SK-N-SH treated with all-trans-retinoic acid at 6 μM for 48 hours (cell line): ENCODE measurements around the gene PLEKHF1.

Experiments used
- ATAC-seq: fragments of 200-7000 bp; cut with Tn5 transposase; 3 replicates; pipeline ENCODE4 v1.9.1; 2020; ENCODE audit warnings: mild to moderate bottlenecking, moderate library complexity
- ARNTL ChIP-seq: fragments of 450-650 bp; formaldehyde crosslinking; IDR thresholded peaks from 2 replicates; pipeline ENCODE4 v1.5.0; 2020; ENCODE audit warnings: low read depth, mild to moderate bottlenecking, moderate library complexity, borderline replicate concordance
- BACH2 ChIP-seq: fragments of 250-450 bp; sonication (Bioruptor Pico); IDR thresholded peaks from 2 replicates; pipeline ENCODE4 v1.9.0; 2021; ENCODE audit warnings: mild to moderate bottlenecking, borderline replicate concordance
- CSDC2 ChIP-seq: fragments of 250-450 bp; sonication (Bioruptor Pico); IDR thresholded peaks from 2 replicates; pipeline ENCODE4 v1.5.0; 2020; ENCODE audit warnings: mild to moderate bottlenecking, moderate library complexity
- CSRNP3 ChIP-seq: fragments of 250-450 bp; sonication (Bioruptor Pico); IDR thresholded peaks from 2 replicates; pipeline ENCODE4 v1.5.1; 2021; ENCODE audit warnings: mild to moderate bottlenecking, moderate library complexity
- ESRRG ChIP-seq: fragments of 250-450 bp; sonication (Bioruptor Pico); IDR thresholded peaks from 2 replicates; pipeline ENCODE4 v1.6.1; 2021; ENCODE audit warnings: mild to moderate bottlenecking
- GLIS3 ChIP-seq: fragments of 250-450 bp; sonication (Bioruptor Pico); IDR thresholded peaks from 2 replicates; pipeline ENCODE4 v1.5.0; 2020; ENCODE audit warnings: mild to moderate bottlenecking, moderate library complexity
- ISL1 ChIP-seq: fragments of 250-450 bp; sonication (Bioruptor Pico); IDR thresholded peaks from 2 replicates; pipeline ENCODE4 v2.1.2; 2022; ENCODE audit warnings: mild to moderate bottlenecking, moderate library complexity
- OSR1 ChIP-seq: fragments of 250-450 bp; sonication (Bioruptor Pico); IDR thresholded peaks from 2 replicates; pipeline ENCODE4 v1.8.0; 2022; ENCODE audit warnings: moderate library complexity, mild to moderate bottlenecking, inconsistent platforms
- PATZ1 ChIP-seq: fragments of 250-450 bp; sonication (Bioruptor Pico); IDR thresholded peaks from 2 replicates; pipeline ENCODE4 v1.8.0; 2020; ENCODE audit warnings: mild to moderate bottlenecking, moderate library complexity, borderline replicate concordance
- PPARA ChIP-seq: fragments of 250-450 bp; sonication (Bioruptor Pico); IDR thresholded peaks from 2 replicates; pipeline ENCODE4 v1.5.0; 2020; ENCODE audit warnings: mild to moderate bottlenecking, borderline replicate concordance
- RARB ChIP-seq: fragments of 250-450 bp; sonication (Bioruptor Pico); IDR thresholded peaks from 2 replicates; pipeline ENCODE4 v1.8.0; 2021; ENCODE audit warnings: mild to moderate bottlenecking, moderate library complexity
- SNAI2 ChIP-seq: fragments of 250-450 bp; sonication (Bioruptor Pico); IDR thresholded peaks from 2 replicates; pipeline ENCODE4 v1.5.0; 2020; ENCODE audit warnings: mild to moderate bottlenecking, moderate library complexity
- TSHZ2 ChIP-seq: fragments of 250-450 bp; sonication (Bioruptor Pico); IDR thresholded peaks from 2 replicates; pipeline ENCODE4 v1.5.0; 2020; ENCODE audit warnings: mild to moderate bottlenecking, moderate library complexity
- ZFP30 ChIP-seq: fragments of 450-650 bp; formaldehyde crosslinking; IDR thresholded peaks from 2 replicates; pipeline ENCODE4 v1.5.0; 2022; ENCODE audit warnings: mild to moderate bottlenecking, moderate library complexity
- ZNF565 ChIP-seq: fragments of 450-650 bp; formaldehyde crosslinking; conservative IDR thresholded peaks from 2 replicates; pipeline ENCODE4 v1.5.0; 2020; ENCODE audit warnings: low read depth, mild to moderate bottlenecking, moderate library complexity
- ZNF70 ChIP-seq: fragments of 450-650 bp; formaldehyde crosslinking; IDR thresholded peaks from 2 replicates; pipeline ENCODE4 v1.5.0; 2020; ENCODE audit warnings: mild to moderate bottlenecking, moderate library complexity
- ZNF8 ChIP-seq: fragments of 450-650 bp; formaldehyde crosslinking; IDR thresholded peaks from 2 replicates; pipeline ENCODE4 v1.5.0; 2020; ENCODE audit warnings: mild to moderate bottlenecking, moderate library complexity

The PLEKHF1 gene

GRCh38 chr19:29699861-29700260 lies 34.6 kb downstream of the PLEKHF1 start:
- TF ChIP-seq PATZ1 (CRISPR knock-in tag) (no peak), TSHZ2 (CRISPR knock-in tag) (no peak), BACH2 (CRISPR knock-in tag) (no peak), CSRNP3 (CRISPR knock-in tag) (no peak), CSDC2 (CRISPR knock-in tag) (no peak), ZNF70 (CRISPR knock-in tag) (no peak), ISL1 (CRISPR knock-in tag) (no peak), ZNF8 (no peak), GLIS3 (CRISPR knock-in tag) (no peak), RARB (CRISPR knock-in tag) (no peak), ARNTL (CRISPR knock-in tag) (no peak), ZNF565 (no peak)
- no peak for ATAC-seq

GRCh38 chr19:29700498-29700897 lies 35.2 kb downstream of the PLEKHF1 start:
- TF ChIP-seq CSDC2 (CRISPR knock-in tag) (no peak), SNAI2 (CRISPR knock-in tag) (no peak)
- no peak for ATAC-seq

- no peak for TF ChIP-seq ARNTL (CRISPR knock-in tag)
- TF ChIP-seq TSHZ2 (CRISPR knock-in tag), result no peak
- no peak for TF ChIP-seq ESRRG (CRISPR knock-in tag)
- TF ChIP-seq ZNF565, result no peak
- no peak for TF ChIP-seq ZNF8
- no peak for TF ChIP-seq OSR1
- no peak for TF ChIP-seq CSDC2 (CRISPR knock-in tag)
- no peak for TF ChIP-seq SNAI2 (CRISPR knock-in tag)
- no peak for TF ChIP-seq ZFP30 (CRISPR knock-in tag)
- no peak for TF ChIP-seq PPARA (CRISPR knock-in tag)
- TF ChIP-seq PATZ1 (CRISPR knock-in tag), result no peak
- TF ChIP-seq CSRNP3 (CRISPR knock-in tag), result no peak
- ATAC-seq, result no peak
Observed at GRCh38 chr19:29702161-29702962, 37.1 kb downstream of the PLEKHF1 start.
